GM12872 (cell line): ENCODE measurements around the gene SP7.
A peak's percentile ranks its signal among the peaks of the same experiment; 100 is the strongest.

ENCODE experiments used
- CTCF ChIP-seq: IDR thresholded peaks from 3 replicates; pipeline ENCODE4 v1.5.1; 2011; ENCODE audit warnings: low read depth, mild to moderate bottlenecking, low read length, moderate library complexity; ENCODE audit not compliant: insufficient read depth

Gene SP7

GRCh38 chr12:53330671-53331070, 5.5 kb downstream of the SP7 start:
- no peak for TF ChIP-seq CTCF

GRCh38 chr12:53328043-53328435, 8.1 kb downstream of the SP7 start:
- peak; percentile 34; the same call in 1 of the 3 replicates for TF ChIP-seq CTCF

GRCh38 chr12:53327435-53328042, 8.6 kb downstream of the SP7 start:
- TF ChIP-seq CTCF: 0 out of 3 replicates have a peak, but pooled peaks have one; percentile 6

- no peak for TF ChIP-seq CTCF
Observed at GRCh38 chr12:53326460-53327185, 9.5 kb downstream of the SP7 start.

GRCh38 chr12:53325511-53326061, 10.6 kb downstream of the SP7 start:
- no peak for TF ChIP-seq CTCF

GRCh38 chr12:53324779-53325510, 11.2 kb downstream of the SP7 start:
- TF ChIP-seq CTCF: peak; percentile 61

GRCh38 chr12:53324113-53324778, 11.9 kb downstream of the SP7 start:
- no peak for TF ChIP-seq CTCF
